Epithelial cell of esophagus (primary cell): Measurements from ENCODE around the gene SUMO4.

Source experiments
- DNase-seq: peaks from one replicate; pipeline ENCODE4 v3.0.0; 2010; ENCODE audit warnings: low read depth
- H3K4me3 ChIP-seq: 2 replicates; pipeline ENCODE4 v1.5.1; 2011; ENCODE audit warnings: mild to moderate bottlenecking, low read length, control low read depth
- CTCF ChIP-seq: IDR thresholded peaks from 2 replicates; pipeline ENCODE4 v1.5.1; 2011; ENCODE audit warnings: low read depth, mild to moderate bottlenecking, low read length, control low read depth, inconsistent platforms; ENCODE audit not compliant: insufficient read depth; ENCODE audit errors: missing control alignments

Gene SUMO4

GRCh38 chr6:149373511-149373910 lies 26.6 kb upstream of the SUMO4 start:
- no peak overlapping the region for H3K4me3 ChIP-seq
- no peak for DNase-seq
- no peak for TF ChIP-seq CTCF

GRCh38 chr6:149379977-149380376 lies 20.1 kb upstream of the SUMO4 start:
- no peak for DNase-seq
- no peak overlapping the region for H3K4me3 ChIP-seq
- no peak for TF ChIP-seq CTCF

GRCh38 chr6:149380523-149380922 lies 19.5 kb upstream of the SUMO4 start:
- TF ChIP-seq CTCF: no peak
- no peak overlapping the region for H3K4me3 ChIP-seq
- peak; percentile 33 for DNase-seq

GRCh38 chr6:149383371-149383770 lies 16.7 kb upstream of the SUMO4 start:
- no peak for TF ChIP-seq CTCF
- DNase-seq: no peak
- no peak overlapping the region for H3K4me3 ChIP-seq

GRCh38 chr6:149384464-149384863 lies 15.6 kb upstream of the SUMO4 start:
- no peak overlapping the region for H3K4me3 ChIP-seq
- TF ChIP-seq CTCF: no peak
- no peak for DNase-seq

- no peak for TF ChIP-seq CTCF
- DNase-seq: no peak
- H3K4me3 ChIP-seq: no peak overlapping the region
Observed at GRCh38 chr6:149385998-149386646, 13.9 kb upstream of the SUMO4 start.

GRCh38 chr6:149387779-149388512 lies 12.1 kb upstream of the SUMO4 start:
- TF ChIP-seq CTCF: no peak
- H3K4me3 ChIP-seq: no peak overlapping the region
- peak; percentile 39 for DNase-seq
